GM20431 (cell line): Measurements from ENCODE around the gene NOP14.

Source experiments
- in situ Hi-C: fragments of 300-500 bp; cut with MseI, MboI; formaldehyde crosslinking; loops from one replicate; pipeline ENCODE4 v1.15.0; 2020; ENCODE audit warnings: low sequenced_read_pairs; ENCODE audit not compliant: unreplicated experiment

NOP14 gene

DNA sequence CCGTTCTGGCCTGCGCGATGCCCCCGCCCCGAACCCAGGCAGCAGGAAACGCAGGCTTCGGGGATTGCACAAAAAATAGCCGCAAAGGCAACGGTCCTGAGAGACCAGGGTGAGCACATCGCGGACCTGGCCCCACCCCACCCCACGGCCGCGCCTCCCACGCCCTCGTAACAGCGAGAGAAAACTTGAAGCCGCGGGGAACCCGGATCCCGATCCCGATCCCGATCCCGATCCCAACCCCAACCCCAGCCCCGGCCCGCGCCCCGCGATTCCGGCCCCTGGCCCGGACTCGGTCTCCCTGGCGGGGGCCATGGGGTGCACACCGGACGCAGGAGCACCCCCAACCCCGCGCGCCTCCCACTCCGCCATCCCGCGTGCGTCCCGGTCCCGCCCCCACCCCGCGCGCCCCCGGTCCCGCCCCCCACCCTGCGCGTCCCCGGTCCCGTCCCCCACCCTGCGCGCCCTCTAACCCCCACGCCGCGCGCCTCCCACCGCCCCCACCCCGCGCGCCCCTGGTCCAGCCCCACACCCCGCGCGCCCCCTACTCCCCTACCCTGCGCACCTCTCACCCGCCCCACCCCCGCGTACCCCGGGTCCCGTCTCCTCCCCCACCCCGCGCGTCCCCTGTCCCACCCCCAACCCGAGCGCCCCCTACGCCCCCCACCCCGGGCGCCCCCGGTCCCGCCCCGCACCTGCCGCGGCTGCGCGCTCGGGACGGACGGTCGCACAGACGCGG lies 29.0 kb downstream of the NOP14 start:
- in situ Hi-C loops, result loop anchor here (25.0 kb wide), 1 partner anchor 172 kb away; the partner anchor contains the start of gene TNIP2

DNA sequence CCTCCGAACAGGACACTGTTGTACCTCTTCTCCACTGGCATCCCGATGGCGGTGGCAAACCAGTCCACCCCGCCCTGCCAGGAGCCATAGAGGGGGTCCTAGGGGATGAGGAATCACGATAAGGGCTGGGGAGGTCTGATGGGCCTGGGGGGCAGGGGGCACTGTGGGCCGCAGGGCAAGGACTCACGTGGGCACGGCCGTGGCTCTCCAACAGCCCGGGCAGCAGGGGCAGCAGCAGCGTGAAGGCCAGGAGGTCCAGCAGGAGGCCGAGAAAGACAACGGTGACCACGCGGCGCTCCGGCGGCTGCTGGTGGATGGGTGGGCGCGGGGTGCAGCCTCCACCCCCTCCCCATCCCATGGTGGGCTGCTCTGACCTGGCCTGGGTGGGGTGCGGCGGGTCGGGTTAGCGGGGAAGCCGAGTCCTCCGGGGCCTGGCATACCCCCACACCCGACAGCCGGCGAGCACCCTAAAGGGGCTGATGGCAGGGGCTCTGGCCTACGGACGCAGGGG lies 29.6 kb downstream of the NOP14 start:
- in situ Hi-C loops, result loop anchor here (25.0 kb wide), 1 partner anchor 171 kb away; the partner anchor contains the start of gene TNIP2

DNA sequence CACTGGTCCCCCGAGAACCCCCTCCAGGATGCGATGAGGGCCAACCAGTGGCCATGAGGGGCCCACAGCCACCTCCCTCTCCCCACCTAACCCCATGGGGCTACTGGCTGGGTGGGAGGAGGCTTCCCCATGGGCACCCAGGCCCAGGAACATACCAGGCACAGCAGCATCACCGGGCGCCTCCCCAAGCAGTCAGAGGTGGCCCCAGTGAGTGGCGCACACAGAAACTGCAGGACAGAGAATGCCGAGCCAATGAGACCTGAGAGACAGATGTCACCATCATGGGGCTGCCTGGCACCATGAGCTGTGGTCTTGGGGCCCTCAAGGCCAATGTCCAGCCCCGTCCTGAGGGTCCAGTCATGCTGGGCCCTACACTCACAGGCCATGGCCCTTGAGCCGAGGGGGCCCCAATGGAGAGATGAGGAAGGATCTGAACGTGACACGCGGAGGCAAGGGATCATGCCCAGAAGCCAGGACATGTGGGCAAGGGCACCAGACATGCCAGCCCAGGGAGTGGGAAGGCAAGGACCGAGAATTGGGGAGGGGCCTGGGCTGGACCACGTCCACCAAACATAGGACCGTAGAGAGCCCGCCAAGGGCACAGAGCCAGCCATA lies 30.1 kb downstream of the NOP14 start:
- in situ Hi-C loops, result loop anchor here (25.0 kb wide), 1 partner anchor 171 kb away; the partner anchor contains the start of gene TNIP2

DNA sequence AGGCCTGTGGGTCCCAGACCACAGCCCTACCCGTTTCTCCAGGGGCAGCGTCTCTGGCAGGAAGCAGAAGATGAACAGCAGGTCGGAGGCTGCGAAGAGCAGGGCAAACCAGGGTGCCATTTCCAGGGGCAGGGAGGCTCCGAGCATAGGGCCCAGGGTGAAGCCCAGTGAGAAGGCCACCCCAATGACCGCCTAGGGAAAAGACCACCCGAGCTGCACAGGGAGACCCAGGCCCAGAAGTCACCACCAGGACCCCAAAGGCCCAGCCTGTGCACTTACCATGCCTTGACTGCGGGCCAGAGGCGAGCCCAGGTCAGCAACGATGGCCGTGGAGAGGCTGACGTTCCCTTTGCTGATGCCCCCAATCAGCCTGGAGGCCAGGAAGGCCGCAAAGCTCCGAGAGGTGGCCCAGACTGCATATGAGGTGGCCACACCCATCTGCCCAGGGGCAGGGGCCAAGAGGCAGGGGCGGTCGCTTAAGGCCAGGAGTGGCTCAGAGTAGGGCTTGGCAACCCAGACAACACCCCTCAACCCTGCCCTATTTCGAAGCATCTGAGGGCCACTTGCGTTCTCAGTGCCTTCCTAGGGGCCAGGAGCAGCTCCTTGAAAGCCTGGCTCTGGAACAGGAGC lies 30.8 kb downstream of the NOP14 start:
- in situ Hi-C loops, result loop anchor here (25.0 kb wide), 1 partner anchor 170 kb away; the partner anchor contains the start of gene TNIP2

DNA sequence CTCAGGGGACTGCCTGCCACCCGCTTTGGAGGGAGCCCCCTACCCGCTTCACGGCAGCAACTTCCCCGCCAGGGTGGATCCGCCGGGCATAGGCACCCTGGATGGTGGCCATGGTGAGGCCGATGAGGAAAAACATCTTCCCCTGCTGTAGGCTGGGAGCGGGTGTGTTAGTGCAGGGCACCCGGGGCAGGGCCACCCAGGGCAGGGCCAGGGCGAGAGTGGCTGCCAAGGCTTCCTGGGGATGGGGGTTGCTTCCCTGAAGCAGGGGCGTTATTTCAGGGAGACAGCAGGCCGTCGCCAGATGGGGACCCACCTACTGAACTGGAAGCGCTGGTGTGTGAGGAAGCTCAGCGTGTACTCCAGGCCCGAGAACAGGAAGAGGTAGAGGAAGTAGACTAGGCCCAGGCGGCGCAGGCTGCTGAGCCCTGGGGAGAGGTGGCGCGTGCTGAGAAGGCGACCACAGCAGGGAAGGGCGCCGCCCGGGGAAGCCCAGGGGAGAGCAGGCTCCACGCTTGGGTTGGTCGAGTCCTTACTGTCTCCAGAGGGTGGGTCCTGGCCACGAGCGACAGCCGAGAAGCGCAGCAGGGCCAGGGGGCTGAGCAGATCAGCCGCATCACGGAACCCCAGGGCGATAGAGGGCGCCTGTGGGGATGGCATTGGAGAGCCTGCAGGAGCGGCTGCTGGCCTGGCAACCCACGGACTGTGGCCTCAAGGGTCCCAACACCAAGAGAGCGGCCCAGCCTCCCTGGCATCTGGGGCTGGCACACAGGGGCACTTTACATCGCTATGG lies 31.5 kb downstream of the NOP14 start:
- in situ Hi-C loops, result loop anchor here (25.0 kb wide), 1 partner anchor 169 kb away; the partner anchor contains the start of gene TNIP2

DNA sequence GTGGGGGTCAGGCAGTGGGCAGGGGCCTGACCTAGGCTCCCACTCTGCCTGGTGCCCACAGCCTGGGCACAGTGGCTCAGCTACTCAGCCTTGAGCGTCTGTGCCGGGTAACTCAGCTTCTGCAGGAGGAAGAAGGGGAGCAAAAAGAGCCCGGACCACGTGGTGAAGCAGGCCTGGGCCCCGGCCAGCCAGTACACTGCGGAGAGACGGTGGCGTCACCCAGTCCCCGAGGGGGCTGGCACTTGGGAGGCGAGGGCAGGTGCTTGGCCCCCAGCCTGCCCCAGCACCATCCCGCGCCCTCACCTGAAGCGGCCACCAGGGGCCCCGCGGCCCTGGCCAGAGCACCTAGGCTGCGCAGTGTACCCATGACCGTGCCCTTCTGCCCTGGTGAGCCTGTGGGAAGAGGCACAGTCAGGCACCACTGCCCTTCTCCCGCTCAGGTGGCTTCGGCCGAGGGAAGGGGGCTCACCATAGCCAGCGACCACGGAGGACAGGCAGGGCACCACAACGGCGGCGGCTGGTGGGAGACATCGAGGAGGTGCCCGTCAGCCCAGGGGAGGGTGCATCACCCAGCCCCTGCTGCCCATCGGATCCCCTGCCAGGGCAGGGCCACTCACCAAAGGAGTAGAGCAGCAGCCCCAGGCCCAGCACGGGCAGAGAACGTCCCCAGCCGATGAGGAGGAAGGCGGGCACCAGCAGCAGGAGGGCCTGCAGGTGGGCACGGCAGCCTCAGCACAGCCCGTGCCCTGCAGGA lies 32.3 kb downstream of the NOP14 start:
- in situ Hi-C loops, result loop anchor here (25.0 kb wide), 1 partner anchor 169 kb away; the partner anchor contains the start of gene TNIP2

DNA sequence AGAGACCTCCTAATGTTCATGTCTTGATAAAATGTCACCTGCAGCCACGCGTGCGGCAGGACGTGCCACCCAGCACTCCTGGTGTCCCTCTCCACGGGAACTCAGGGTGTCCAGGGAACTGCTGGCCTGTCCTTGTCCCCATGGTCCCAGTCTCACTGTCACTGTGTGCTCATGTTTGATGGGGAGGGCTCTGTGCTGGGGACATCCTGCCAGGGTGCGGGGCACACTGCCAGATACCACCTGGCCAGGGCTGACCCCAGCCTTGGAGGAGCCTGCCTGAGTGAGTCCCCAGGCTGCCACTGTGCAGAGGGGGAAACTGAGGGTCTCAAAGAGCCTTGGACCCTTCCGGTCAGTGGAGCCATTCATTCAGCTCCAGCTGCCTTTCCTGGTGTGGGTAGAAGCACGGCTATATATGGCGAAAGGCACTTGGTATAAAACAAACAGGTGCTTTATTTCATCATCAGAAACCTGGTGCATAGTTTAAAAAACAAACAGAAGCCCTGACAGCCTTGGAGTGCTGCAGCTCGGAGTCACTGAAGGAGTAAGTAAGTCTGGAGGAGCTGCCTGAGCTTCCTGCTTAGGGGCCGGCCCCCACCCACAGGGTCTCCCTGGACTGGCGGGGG lies 33.0 kb downstream of the NOP14 start:
- in situ Hi-C loops, result loop anchor here (25.0 kb wide), 1 partner anchor 168 kb away; the partner anchor contains the start of gene TNIP2

DNA sequence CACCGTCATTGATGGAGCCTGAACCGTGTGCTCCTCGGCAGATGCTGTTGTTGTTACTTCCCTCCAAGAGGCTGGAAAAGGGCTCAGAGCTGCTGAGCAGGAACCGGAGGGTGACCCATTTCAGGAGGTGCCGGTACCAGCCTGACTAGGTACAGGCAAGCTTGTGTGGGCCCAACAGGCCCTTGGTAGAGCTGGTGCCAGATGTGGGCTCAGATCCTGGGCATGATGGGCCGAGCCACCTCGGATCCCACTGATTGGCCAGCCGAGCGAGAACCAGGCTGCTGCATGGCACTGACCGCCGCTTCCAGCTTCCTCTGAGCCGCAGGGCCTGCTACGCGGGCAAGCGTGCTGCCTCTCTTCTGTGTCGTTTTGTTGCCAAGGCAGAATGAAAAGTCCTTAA lies 33.7 kb downstream of the NOP14 start:
- in situ Hi-C loops, result loop anchor here (25.0 kb wide), 1 partner anchor 167 kb away; the partner anchor contains the start of gene TNIP2

DNA sequence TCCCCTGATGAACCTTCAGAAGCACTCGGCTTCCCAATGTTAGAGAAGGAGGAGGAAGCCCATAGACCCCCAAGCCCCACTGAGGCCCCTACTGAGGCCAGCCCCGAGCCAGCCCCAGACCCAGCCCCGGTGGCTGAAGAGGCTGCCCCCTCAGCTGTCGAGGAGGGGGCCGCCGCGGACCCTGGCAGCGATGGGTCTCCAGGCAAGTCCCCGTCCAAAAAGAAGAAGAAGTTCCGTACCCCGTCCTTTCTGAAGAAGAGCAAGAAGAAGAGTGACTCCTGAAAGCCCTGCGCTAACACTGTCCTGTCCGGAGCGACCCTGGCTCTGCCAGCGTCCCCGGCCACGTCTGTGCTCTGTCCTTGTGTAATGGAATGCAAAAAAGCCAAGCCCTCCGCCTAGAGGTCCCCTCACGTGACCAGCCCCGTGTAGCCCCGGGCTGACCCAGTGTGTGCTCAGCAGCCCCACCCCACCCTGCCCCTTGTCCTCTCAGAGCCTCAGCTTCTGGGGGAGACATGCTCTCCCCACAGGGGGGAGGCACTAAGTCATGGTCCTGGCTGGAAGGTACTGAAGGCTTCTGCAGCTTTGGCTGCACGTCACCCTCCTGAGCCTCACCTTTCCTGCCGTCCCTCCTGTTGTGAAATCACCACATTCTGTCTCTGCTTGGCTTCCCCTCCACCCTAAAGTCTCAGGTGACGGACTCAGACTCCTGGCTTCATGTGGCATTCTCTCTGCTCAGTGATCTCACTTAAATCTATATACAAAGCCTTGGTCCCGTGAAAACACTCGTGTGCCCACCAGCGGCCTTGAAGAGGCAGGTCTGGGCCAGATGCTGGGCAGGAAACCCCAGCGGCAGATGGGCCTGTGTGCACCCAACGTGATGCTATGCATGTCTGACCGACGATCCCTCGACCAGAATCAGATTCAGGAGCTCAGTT lies 34.7 kb downstream of the NOP14 start:
- in situ Hi-C loops, result loop anchor here (25.0 kb wide), 1 partner anchor 166 kb away; the partner anchor contains the start of gene TNIP2

DNA sequence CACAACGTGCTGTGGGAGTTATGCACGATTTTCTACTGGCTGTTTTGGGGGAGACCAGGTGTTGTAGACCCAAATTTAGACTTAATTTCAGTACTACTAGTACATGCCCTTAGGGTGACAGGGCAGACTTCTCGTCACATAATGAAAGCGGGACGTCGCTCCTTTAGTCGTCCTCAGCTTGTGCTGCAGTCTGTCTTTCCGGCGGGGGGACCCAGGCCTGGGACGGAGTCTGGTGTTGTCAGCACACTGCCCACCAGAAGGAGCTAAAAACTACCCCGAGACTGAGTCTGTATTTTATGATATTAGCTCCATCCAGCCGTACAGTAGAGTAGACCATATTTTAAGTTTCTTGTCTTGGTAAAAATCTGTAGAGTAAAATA lies 35.5 kb downstream of the NOP14 start:
- in situ Hi-C loops, result loop anchor here (25.0 kb wide), 1 partner anchor 165 kb away; the partner anchor contains the start of gene TNIP2

DNA sequence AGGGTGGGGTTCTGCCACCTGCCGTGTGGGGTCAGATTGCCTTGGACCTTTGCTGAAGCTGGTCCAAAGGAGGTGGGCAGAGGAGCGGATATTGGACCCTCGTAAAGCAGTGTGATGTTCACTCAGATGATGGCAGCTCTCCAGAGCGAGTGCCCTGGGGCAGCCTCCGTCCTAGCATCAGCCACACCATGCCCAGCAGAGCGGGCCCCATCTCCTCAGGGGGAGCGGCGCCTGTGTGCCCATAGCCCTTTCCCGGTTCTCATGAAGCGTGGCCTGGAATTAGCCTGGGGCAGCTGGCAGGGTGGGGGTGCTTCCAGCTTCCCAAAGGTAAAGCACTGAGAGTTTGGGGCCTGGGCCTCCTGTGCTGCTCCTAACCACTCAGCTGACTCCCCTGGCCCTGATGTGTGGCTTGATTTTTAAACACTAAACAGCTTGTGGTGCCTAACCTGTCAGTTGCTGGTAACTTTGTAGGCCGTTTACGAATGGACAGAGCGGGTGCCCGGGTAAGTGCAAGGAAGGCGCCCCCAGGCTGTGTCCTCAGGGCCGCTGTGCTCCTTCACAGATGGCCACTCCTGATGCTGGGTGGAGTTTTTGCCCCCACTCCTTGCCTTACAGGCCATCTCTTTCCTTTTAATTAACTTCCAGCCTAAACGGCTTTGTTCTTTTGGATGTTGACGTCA lies 36.0 kb downstream of the NOP14 start:
- in situ Hi-C loops, result loop anchor here (25.0 kb wide), 1 partner anchor 165 kb away; the partner anchor contains the start of gene TNIP2

DNA sequence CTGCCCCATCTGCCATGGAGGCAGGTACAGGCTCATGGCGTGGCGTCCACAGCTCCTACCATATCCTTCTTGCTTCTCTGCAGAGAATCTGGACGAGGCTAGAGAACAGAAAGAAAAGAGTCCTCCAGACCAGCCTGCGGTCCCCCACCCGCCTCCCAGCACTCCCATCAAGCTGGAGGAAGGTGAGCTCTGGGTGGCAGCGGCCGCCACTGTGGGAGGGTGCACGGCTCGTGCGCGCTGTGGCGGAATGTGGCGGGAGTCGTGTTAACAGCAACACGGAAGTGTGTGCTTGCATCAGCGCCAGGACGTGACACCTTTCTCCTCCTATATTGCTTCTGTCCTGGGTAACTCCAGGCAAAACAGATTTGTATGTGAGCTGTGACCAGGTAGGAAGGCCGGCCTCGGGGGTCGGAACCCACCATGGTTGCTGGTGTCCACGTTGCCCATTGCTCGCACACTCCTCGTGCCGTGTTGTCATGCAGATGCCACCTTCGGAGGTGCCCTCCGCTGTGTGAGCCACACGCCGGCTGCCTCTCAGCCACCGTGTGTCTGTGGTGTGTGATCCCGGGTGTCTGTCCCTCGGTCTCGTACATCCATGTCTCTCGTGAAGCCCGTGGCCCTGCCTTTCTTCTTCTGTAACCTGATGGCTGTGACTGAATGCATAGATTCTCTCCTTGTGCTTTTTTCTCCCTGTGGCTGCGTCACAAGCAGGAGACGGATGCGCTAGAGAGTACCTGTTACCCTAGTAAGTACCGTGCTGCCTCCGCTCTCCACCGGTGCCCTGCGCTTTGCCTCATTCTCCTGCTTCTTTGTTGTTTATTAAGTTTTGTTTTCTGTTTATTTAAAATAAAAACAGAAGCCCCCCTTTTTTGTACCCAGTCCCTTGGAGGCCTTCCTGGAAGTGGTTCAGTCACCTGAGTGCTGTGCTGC lies 37.0 kb downstream of the NOP14 start:
- in situ Hi-C loops, result loop anchor here (25.0 kb wide), 1 partner anchor 164 kb away; the partner anchor contains the start of gene TNIP2

DNA sequence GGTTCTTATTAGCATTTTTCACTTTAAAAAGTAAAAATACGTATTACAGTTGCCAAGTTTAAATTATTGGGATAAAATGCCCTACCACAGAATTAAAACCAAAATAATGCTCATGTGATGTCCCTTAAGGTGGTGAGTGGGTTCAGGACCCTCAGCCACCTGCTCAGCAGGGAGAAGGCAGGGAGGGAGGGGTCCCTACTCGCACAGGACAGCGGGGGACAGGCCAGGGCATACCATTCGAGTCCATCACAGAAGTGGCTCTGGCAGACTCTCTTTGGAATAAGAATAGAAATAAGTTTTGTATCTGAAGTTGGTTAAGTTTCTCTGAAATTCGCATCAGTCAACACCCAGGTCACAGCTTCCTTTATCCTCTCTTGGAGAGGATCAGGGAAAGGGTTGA lies 37.7 kb downstream of the NOP14 start:
- in situ Hi-C loops, result loop anchor here (25.0 kb wide), 1 partner anchor 163 kb away; the partner anchor contains the start of gene TNIP2

DNA sequence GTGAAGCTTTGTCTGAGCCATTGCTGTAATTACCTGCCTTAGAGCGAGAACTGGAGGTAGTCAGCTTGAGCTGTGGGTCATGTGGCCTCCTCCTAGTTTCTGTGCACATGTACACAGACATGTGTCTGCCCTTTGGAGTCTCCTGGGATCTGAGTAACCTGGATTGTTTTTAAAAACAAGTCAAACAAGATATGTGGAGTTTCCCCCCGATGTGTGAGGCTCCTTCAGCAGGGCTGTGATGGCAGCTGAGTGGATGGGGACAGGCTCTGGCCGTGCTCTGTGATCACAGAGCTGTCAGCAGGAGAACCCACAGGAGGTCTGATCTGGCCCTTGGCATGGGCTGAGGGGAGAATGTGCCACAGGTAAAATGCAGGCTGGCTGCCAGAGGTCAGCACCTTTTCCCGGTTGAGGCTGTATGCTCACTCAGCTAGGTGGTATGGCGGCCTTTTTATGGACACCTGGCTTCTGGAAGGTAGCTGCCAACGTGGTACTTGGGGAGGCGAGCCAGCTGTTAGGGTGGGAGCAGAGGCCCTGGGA lies 38.4 kb downstream of the NOP14 start:
- in situ Hi-C loops, result loop anchor here (25.0 kb wide), 1 partner anchor 163 kb away; the partner anchor contains the start of gene TNIP2

DNA sequence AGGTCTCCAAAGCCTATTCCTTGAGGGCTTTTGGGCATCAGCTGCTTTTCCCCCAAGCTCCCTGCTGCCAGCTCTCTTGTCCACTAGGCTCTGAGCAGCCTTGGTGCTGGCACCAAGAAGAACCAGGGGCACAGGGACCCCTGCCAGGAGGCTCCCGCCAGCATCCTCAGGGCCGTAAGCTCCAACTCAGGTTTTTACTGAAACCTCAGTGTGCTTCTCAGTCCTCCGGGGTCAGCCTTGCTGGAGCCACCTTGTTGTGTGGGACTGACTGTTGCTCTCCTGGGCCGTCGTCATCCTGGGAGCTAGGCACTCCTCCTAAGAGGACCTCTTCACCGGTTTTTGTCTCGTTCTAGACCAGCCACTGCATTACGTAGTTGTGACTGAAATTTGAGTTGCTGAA lies 38.9 kb downstream of the NOP14 start:
- in situ Hi-C loops, result no loop called here
